ENCODE data around the gene SSUH2. TPM values are rescaled to one million over a fixed set of nuclear protein-coding genes. Genes with fewer than 3 reads are reported as not detected.

The SSUH2 gene
- total RNA-seq, 2 experiments from 2014 or later = 0.12 to 0.20 TPM

DNA sequence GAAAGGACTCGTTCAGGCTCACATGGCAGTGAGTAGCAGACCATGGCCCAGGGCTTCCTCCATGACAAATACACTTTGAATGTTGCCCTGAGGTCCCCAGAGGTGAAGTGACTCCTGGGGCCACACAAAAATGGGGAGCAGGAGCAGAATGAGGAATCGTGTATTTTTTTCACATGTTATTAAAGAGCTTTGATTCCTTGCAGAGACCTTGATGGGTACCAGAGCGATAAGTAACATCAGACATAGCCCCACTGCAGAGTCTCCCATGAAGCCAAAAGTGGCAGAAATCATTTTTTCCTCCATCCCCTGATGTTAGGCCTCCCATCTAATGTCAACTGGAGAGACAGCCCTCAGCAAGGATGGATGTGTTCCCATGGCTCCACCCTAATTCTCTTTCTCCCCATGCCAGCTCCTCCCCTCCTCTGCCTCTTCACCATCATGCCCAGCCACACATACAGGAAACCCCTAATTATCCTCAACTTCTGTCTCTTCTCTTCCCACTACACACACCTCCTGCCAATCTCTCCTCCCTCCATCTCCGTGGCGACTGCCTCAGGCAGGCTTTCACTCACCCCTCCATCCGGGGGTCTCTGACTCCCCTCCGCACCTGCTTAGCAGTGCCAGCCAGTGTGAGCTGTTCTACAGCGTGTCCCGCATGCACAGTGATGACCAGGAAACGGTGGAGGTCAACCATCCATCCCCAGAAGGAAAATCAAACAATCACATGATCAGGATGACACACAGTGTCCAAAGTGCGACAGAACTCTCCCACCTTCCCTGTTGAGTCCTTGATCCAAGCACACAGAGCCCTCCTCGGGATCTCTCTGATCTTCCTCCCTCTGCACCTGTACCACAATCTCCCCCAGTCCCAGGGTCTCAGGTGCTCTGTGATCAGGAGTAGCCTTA is 7.1 kb upstream of the SSUH2 start:
- Mint-ChIP-seq H3K4me1 (no peaks in the 10 kb centered on the region), H3K4me3 (no peak overlapping the region), H3K36me3 (no peaks in the 10 kb centered on the region), H3K9me3 (no peaks in the 10 kb centered on the region), H3K27ac (no peak overlapping the region), H3K27me3 (peaks cover 13% of the 10 kb centered on the region)
- no peak for DNase-seq

DNA sequence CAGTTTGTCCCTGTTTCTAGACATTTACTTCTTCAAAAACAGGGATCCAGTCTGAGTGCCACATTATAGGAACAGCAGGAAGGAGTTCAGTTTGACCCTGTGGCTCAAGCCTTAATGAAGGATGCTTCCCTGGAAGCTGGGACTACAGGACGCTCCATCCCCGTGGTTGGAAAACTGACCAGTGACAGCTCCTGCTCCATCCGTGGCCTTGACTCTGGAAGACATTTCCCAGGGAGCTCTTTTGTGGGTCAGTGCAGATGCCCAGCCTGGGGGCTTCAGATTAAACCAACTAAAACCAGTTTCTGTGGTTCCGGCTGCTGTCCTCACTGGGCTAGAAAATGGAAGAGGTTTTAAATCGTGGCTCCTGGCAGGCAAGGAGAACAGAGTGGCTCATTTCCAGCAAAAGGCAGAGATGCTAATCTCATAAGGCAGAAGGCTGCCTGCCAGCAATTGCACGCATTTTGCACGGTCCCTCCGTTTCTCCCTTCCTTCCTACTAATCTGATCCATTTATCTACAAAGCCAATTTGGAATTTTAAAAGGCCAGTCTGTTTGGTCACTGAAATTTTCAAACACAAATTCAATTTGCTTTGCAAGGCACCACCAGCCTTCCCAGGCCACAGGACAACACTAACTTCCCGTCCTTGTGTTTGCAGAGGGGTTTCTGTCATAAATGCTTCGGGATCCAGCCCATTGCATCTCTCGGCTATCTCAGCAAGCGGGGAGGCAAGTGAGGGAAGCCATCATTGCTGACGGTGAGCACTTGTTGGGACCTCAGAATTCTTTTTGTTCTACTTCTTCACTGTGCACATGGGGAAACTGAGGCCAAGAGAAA is 6.2 kb upstream of the SSUH2 start:
- Mint-ChIP-seq H3K9me3 (no peaks in the 10 kb centered on the region), H3K27me3 (peaks cover 13% of the 10 kb centered on the region), H3K4me1 (no peaks in the 10 kb centered on the region), H3K27ac (no peak overlapping the region), H3K36me3 (no peaks in the 10 kb centered on the region), H3K4me3 (no peak overlapping the region)
- DNase-seq = no peak

DNA sequence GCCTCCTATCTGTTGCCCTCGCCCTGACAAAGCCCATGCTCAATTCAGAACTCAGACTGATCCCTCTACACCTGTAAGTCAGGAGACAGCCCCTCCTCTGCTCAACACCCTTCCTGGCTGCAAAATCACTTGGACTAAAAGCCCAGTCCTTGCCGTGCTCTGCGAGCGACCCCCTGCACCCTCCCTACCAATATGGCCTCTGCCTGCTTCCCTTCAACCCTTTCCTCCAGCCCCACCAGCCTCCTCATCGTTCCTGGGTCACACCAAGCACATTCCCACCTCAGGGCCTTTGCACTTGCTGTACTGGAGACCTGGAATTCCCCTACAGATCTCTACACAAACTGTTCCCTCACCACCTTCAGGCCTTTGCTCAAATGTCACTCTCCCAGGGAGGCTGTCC is 5.2 kb upstream of the SSUH2 start:
- H3K4me1 Mint-ChIP-seq = no peaks in the 10 kb centered on the region
- H3K27me3 Mint-ChIP-seq = peaks cover 10% of the 10 kb centered on the region
- H3K4me3 Mint-ChIP-seq = no peak overlapping the region
- no peak for DNase-seq
- H3K36me3 Mint-ChIP-seq = no peaks in the 10 kb centered on the region
- H3K9me3 Mint-ChIP-seq = no peaks in the 10 kb centered on the region
- H3K27ac Mint-ChIP-seq = no peak overlapping the region

DNA sequence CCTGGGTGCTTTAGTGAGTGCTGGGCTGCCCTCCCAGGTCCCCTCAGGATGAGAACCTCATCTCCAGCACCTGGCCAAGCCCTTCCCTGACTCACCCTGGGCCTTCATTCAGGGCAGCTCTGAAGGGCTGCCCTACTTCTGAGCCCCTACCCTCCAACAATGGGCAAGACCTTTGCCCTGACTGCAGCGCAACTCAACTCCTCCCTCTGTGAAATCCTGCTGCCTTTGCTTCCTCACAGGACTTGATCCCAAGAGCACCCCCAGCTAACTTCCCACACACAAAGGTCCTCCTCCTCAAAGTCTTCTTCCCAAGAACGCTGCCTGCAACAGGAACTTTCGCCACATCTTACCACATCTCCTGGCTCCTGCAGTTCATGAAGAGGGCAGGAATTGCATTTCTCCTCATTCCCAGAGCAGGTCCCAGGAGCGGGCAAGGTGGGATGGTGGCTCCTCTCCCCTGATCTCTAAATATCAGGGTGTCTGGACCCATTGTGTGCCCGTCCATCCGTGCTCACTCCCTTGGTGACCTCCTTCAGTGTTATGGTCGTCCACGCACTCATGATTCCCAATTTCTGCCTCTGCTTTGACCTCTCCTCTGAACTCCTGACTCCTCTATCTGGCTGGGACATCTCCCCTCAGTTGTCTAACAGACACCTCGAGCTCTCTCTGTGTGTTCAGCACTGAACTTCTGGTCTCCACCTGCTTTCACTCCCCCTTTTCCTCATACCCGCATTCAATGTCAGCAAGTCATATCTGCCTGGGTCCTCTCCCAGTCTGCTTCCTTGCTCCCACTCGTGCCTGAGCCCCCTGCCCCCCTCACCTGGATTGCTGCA is 4.5 kb upstream of the SSUH2 start:
- H3K27me3 Mint-ChIP-seq = peaks cover 12% of the 10 kb centered on the region
- no peak for DNase-seq
- H3K36me3 Mint-ChIP-seq = no peaks in the 10 kb centered on the region
- no peaks in the 10 kb centered on the region for H3K4me1 Mint-ChIP-seq
- no peak overlapping the region for H3K4me3 Mint-ChIP-seq
- H3K9me3 Mint-ChIP-seq = no peaks in the 10 kb centered on the region
- no peak overlapping the region for H3K27ac Mint-ChIP-seq

DNA sequence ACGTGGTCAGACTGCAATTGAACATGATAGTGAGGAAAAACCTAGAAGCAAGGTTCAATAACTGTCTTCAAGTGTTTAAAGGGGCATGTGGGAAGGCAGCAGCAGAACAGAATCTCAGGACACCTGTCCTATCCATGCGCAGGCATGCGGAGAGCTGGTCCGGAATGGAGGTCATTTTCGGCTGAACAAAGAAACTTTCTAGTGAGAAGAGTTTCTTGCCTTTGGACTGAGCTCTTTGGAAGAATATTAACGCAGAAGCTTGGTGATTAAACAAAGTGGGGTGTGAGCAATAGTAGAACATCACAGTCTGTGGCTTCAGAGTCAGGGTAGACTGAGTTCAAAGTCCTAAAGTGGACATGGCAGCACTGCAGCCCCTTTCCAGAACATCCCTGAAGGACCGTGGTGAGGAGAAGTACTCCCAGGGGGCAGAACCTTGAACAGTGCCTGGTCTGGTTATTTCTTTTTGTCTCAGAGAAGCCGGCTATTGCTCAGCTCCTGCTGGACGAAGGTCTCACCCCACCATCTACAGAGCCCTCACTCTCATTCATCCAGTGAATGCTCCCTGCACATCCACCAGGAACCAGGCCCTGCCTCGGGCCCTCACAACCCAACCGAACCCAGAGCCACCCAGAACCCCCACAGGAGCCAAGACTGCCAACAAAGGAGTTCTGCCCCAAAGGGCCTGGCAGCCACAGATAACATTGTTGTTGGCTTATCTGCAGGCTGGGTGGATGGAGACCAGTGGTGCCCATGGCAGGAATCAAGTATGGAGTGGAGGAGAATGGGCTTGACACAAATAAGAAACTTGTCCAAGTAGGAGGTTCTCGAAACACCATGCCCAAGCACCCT is 2.8 kb upstream of the SSUH2 start:
- no peaks in the 10 kb centered on the region for H3K36me3 Mint-ChIP-seq
- H3K27me3 Mint-ChIP-seq = peaks cover 14% of the 10 kb centered on the region
- no peak overlapping the region for H3K27ac Mint-ChIP-seq
- no peaks in the 10 kb centered on the region for H3K4me1 Mint-ChIP-seq
- DNase-seq = no peak
- no peak overlapping the region for H3K4me3 Mint-ChIP-seq
- no peaks in the 10 kb centered on the region for H3K9me3 Mint-ChIP-seq

DNA sequence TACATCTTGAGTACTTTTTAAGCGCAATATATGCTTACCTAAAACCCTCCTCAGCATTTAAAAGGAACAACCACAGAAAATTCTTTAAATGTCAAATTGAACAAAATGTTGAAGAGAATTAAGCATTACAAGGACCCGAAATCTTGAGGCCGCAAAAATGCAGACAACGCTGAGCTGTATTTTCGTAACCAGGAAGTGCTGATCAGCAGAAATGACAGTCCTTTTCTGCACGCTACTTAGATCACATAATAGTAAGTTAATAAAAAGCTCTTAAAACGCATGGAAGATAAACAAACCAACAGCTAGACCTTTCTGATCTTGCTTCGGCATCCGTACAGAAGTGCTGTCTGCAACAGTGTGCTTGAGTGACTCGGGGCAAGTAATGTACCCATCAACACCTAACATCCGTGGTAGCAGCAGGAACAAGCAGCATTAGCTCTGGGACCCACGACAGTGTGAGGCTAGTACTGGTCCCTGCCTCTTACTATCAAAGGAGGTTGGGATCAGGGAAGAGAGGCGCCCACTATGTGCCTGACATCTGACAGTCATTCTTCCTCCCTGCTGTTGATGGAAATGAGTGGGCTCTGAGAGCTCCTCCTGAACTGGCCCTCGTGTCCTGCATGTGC is 1.8 kb upstream of the SSUH2 start:
- Mint-ChIP-seq H3K4me1 (no peaks in the 10 kb centered on the region), H3K36me3 (no peaks in the 10 kb centered on the region), H3K27me3 (peaks cover 8% of the 10 kb centered on the region), H3K9me3 (no peaks in the 10 kb centered on the region), H3K4me3 (no peak overlapping the region), H3K27ac (no peak overlapping the region)
- DNase-seq = no peak

DNA sequence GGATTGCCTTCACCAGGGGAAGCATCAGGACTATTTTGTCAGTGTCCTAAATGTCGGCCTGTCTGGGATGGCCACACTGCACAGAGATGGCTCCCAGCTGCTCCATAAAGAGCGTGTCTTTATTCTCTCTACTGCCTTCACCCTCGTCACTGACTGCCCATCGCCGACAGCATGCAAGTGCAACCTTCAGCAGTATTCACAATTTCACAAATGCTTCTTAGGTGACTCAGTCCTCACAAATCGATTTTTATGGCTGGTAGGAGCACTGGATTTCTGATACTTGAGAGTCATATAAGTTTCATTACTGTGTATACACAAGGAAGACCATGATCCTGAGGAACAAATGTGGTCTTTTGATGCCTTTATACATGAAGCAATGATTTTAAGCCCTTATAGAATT is 1.1 kb upstream of the SSUH2 start:
- H3K36me3 Mint-ChIP-seq = no peaks in the 10 kb centered on the region
- H3K4me3 Mint-ChIP-seq = no peak overlapping the region
- DNase-seq = no peak
- H3K4me1 Mint-ChIP-seq = no peaks in the 10 kb centered on the region
- no peak overlapping the region for H3K27ac Mint-ChIP-seq
- no peaks in the 10 kb centered on the region for H3K9me3 Mint-ChIP-seq
- H3K27me3 Mint-ChIP-seq = peaks cover 8% of the 10 kb centered on the region

DNA sequence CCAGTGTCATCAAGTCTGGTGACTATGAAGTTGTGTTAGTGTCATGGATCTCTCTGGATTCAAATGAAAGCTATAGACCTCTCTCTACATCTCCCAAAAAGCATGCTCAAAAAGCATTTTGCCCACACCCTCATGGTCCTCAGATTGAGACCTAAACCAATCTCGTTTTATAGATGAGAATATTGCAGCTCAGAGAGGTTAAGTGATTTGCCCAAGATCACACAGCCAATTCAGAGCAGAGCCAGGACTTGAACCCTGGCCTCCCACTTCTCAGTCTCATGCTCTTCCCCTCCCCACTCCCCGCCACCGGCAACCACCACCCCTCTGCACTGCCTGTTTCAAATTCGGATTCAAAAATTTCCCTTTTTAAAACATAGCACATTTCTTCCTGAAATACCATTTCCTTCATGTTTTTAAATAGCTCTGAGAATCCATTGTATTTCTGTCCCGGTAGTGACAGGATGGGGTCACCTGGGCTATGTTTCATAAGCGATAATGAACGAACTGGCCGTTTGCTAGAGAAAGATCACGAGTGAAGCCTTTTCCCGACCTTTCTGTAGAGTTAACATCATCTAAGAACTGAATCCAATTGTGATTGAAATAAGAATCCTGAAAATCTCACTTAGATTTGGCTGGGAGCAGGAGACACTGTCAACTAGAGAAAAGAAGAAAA is 769 bp downstream of the SSUH2 start:
- Mint-ChIP-seq H3K9me3 (no peaks in the 10 kb centered on the region), H3K4me3 (no peak overlapping the region), H3K4me1 (no peaks in the 10 kb centered on the region), H3K27me3 (peaks cover 8% of the 10 kb centered on the region), H3K36me3 (no peaks in the 10 kb centered on the region), H3K27ac (no peak overlapping the region)
- DNase-seq = no peak

DNA sequence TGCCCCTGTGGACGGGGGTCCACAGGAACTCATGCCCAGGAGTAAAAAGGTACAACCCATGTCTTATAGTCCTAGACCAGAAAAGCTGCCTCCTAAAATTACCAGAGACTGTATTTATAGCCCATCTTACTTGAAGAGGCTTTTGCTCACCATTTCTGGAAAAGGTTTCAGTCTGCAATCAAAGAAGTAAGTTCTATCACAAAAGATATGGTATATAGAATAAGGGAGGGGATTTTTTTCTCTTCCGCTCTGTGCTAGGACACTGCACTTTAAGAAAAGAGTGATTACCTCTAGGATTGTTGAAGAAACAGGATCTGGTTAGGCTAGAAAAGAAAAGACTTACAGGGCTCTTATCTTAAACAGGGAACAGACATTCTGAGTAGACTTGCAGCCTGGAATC is 2.6 kb downstream of the SSUH2 start:
- no peaks in the 10 kb centered on the region for H3K4me1 Mint-ChIP-seq
- no peak overlapping the region for H3K27ac Mint-ChIP-seq
- no peak for DNase-seq
- no peaks in the 10 kb centered on the region for H3K9me3 Mint-ChIP-seq
- no peak overlapping the region for H3K4me3 Mint-ChIP-seq
- peaks cover 8% of the 10 kb centered on the region for H3K27me3 Mint-ChIP-seq
- no peaks in the 10 kb centered on the region for H3K36me3 Mint-ChIP-seq

DNA sequence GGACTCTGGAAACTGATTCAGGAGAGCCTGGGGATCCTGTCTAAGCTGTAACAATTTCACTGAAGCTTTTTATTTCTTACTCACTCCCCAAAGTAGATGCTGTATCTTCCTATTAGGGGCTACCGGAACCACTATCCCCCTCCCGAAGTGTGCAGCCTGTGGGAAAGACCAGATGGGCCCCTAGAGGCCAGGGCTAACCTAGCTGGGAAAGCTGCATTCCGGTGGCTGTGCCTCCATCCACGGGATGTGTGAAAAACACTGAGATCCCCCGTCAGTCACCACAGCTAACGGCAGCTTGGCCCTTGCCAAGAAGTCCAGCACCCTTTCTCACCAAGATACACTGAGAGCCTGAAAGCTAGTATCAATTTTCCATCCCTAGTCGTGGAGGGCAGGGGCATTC is 3.1 kb downstream of the SSUH2 start:
- H3K4me3 Mint-ChIP-seq = no peak overlapping the region
- H3K27ac Mint-ChIP-seq = no peak overlapping the region
- peaks cover 3% of the 10 kb centered on the region for H3K9me3 Mint-ChIP-seq
- no peaks in the 10 kb centered on the region for H3K36me3 Mint-ChIP-seq
- H3K27me3 Mint-ChIP-seq = peaks cover 8% of the 10 kb centered on the region
- no peaks in the 10 kb centered on the region for H3K4me1 Mint-ChIP-seq
- DNase-seq = no peak

DNA sequence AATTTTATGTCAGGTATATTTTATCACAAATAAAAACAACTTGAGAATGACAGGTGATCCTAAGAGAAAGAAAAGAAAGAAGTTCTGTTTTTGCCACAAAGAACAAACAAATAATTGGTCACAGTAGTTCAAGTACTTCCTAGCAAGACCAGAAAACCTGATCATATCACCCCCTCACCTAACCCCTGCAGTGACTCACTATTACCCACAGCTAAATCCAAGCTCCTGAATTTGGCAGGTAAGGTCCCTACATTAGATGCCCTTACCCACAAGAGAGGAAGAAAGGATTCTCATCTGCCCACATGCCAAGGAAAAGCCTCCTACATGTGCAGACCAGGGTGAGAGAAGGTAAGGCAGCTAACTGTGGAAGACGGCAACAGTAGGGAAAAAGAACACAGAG is 4.4 kb downstream of the SSUH2 start:
- Mint-ChIP-seq H3K9me3 (peaks cover 3% of the 10 kb centered on the region), H3K36me3 (no peaks in the 10 kb centered on the region), H3K4me3 (no peak overlapping the region), H3K4me1 (no peaks in the 10 kb centered on the region), H3K27ac (no peak overlapping the region), H3K27me3 (peaks cover 8% of the 10 kb centered on the region)
- no peak for DNase-seq

DNA sequence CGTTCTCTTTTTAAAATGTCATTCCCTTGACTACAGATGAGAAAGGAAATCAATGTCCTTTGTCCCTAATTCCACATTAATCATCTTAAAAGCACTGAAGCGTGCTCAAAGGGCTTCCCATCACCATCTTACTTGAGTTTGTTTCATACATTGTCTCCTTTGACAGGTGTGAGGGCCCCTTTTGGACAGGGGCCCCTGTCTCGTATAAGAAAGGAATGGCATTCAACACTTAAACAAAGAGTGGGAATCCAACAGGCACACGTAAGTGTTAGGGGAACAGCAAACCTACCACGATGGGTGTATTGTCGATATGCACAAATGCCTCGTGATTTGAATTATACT is 5.0 kb downstream of the SSUH2 start:
- Mint-ChIP-seq H3K27me3 (peaks cover 8% of the 10 kb centered on the region), H3K27ac (no peak overlapping the region), H3K36me3 (no peaks in the 10 kb centered on the region), H3K4me3 (no peak overlapping the region), H3K9me3 (peaks cover 3% of the 10 kb centered on the region), H3K4me1 (no peaks in the 10 kb centered on the region)
- DNase-seq = no peak

DNA sequence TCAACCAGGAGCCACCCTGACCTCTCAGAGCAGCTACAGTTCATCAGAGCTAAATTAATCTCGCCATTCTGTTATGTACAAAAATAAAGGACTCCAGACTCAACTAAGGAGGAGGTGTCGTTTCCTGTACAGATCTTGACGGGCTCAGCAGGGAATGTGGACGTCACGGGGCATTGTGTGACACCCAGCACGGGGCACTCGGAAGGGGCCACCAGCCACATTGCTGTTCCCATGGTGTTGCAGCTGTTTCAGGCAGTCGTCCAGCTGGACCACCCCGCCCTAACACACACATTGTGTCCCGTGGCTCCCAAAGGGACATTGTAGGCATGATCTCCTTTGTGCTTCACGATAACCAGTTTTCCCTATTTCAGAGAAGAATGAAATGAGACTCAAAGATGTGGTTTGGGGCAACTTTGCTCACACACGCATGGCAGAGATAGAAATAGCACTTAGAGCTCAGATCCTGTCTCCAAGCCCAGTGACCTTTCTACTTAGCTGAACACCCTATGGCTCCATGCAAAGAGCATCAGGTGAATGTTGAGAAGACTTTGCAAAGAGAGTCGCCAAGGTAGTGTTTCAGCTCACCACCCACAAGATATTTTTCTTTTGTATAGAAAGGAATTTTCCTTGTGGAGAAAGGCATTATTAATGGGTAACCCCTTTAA is 5.5 kb downstream of the SSUH2 start:
- H3K36me3 Mint-ChIP-seq = no peaks in the 10 kb centered on the region
- peaks cover 3% of the 10 kb centered on the region for H3K9me3 Mint-ChIP-seq
- H3K4me3 Mint-ChIP-seq = no peak overlapping the region
- H3K4me1 Mint-ChIP-seq = no peaks in the 10 kb centered on the region
- DNase-seq = no peak
- H3K27me3 Mint-ChIP-seq = peaks cover 6% of the 10 kb centered on the region
- no peak overlapping the region for H3K27ac Mint-ChIP-seq
